Thoracic aorta (tissue), 2 donors: Measurements from ENCODE around the gene WDFY2. TPM values are rescaled to one million over a fixed set of nuclear protein-coding genes. Genes with fewer than 3 reads are reported as not detected.
A peak's percentile ranks its signal among the peaks of the same experiment; 100 is the strongest.

Experiments used
- ATAC-seq: fragments of 150-250 bp; one replicate; pipeline ENCODE4 v1.8.0; 2017; ENCODE audit warnings: low read depth; ENCODE audit not compliant: insufficient number of reproducible peaks, low FRiP score
- DNase-seq: peaks from one replicate; pipeline ENCODE4 v3.0.0-alpha.2; 2020; ENCODE audit warnings: low spot score
- H3K27ac ChIP-seq, 2 donors: fragments of 200-600 bp; sonication (generic); 1 replicate in 1 of 2; 2 replicates in 1 of 2; pipeline ENCODE4 v1.5.1; 2016; ENCODE audit warnings: mild to moderate bottlenecking in 2 of 2, moderate library complexity in 2 of 2
- H3K27me3 ChIP-seq: fragments of 200-600 bp; sonication (generic); replicated peaks from 2 replicates; pipeline ENCODE4 v1.6.0; 2016; ENCODE audit warnings: mild to moderate bottlenecking; ENCODE audit not compliant: insufficient read depth
- H3K36me3 ChIP-seq: fragments of 200-600 bp; sonication (generic); one replicate; pipeline ENCODE4 v1.5.1; 2016
- H3K4me1 ChIP-seq, 2 donors: fragments of 200-600 bp; sonication (generic); 1 replicate in 1 of 2; 2 replicates in 1 of 2; pipeline versions ENCODE4 v1.5.1 to v1.6.0; 2016; ENCODE audit warnings: low read depth in 2 of 2, mild to moderate bottlenecking in 1 of 2; ENCODE audit not compliant: control insufficient read depth in 1 of 2
- H3K4me3 ChIP-seq: fragments of 200-600 bp; sonication (generic); 2 replicates; pipeline ENCODE4 v1.5.1; 2016; ENCODE audit warnings: mild to moderate bottlenecking
- H3K9me3 ChIP-seq: fragments of 200-600 bp; sonication (generic); 2 replicates; pipeline ENCODE4 v1.5.1; 2016
- CTCF ChIP-seq: fragments of 200-600 bp; sonication (generic); IDR thresholded peaks from one replicate; pipeline ENCODE4 v1.5.1; 2019; ENCODE audit warnings: antibody characterized with exemption
- total RNA-seq, 2 donors: library from RNA; depleted of rRNA; stranded (reverse); fragments of >200 nt; gene quantifications; one replicate each; pipeline versions ENCODE4 v1.1.0 to v1.2.3, GENCODE V29; 2016

The WDFY2 gene
- total RNA-seq, 2 donors from 2014 or later: 14.6 to 19.3 TPM

- ATAC-seq (no peak), DNase-seq (no peak)
- Histone ChIP-seq H3K9me3 (no peaks in the 10 kb centered on the region), H3K27ac (peak overlapping the region; percentile 80 to 84), H3K27me3 (no peaks in the 10 kb centered on the region), H3K4me1 (peaks cover 26 to 50% of the 10 kb centered on the region in 2 donors), H3K36me3 (no peaks in the 10 kb centered on the region), H3K4me3 (no peak overlapping the region)
- no peak for TF ChIP-seq CTCF
Observed at GRCh38 chr13:51768378-51768921, 184.2 kb downstream of the WDFY2 start.

- Histone ChIP-seq H3K4me1 (peaks cover 23 to 45% of the 10 kb centered on the region in 2 donors), H3K27ac (peak overlapping the region; percentile 80 to 84), H3K4me3 (no peak overlapping the region), H3K27me3 (no peaks in the 10 kb centered on the region), H3K9me3 (no peaks in the 10 kb centered on the region), H3K36me3 (no peaks in the 10 kb centered on the region)
- ATAC-seq: no peak
- no peak for DNase-seq
- no peak for TF ChIP-seq CTCF
Observed at GRCh38 chr13:51768976-51769375, 184.7 kb downstream of the WDFY2 start.

- DNase-seq (no peak), ATAC-seq (peak; percentile 76)
- Histone ChIP-seq H3K9me3 (no peaks in the 10 kb centered on the region), H3K36me3 (no peaks in the 10 kb centered on the region), H3K27ac (peak overlapping the region; percentile 80 to 84), H3K27me3 (no peaks in the 10 kb centered on the region), H3K4me1 (peaks cover 17 to 39% of the 10 kb centered on the region in 2 donors), H3K4me3 (no peak overlapping the region)
- no peak for TF ChIP-seq CTCF
Observed at GRCh38 chr13:51769455-51770127, 185.3 kb downstream of the WDFY2 start.

GRCh38 chr13:51770160-51770559 lies 185.9 kb downstream of the WDFY2 start:
- TF ChIP-seq CTCF: no peak
- Histone ChIP-seq H3K27ac (peak overlapping the region; percentile 80 to 84), H3K27me3 (no peaks in the 10 kb centered on the region), H3K9me3 (no peaks in the 10 kb centered on the region), H3K36me3 (no peaks in the 10 kb centered on the region), H3K4me1 (peaks cover 11 to 33% of the 10 kb centered on the region in 2 donors), H3K4me3 (no peak overlapping the region)
- DNase-seq: no peak
- peak; percentile 10 for ATAC-seq

GRCh38 chr13:51770681-51771417 lies 186.6 kb downstream of the WDFY2 start:
- H3K4me3 ChIP-seq: no peak overlapping the region
- ATAC-seq (no peak), DNase-seq (no peak)
- H3K36me3 ChIP-seq: no peaks in the 10 kb centered on the region
- peak overlapping the region; percentile 80 to 84 for H3K27ac ChIP-seq
- no peaks in the 10 kb centered on the region for H3K9me3 ChIP-seq
- no peaks in the 10 kb centered on the region for H3K27me3 ChIP-seq
- H3K4me1 ChIP-seq: peaks cover 8 to 26% of the 10 kb centered on the region in 2 donors
- TF ChIP-seq CTCF: no peak
